ENCODE measurements around the gene IL5. TPM values are rescaled to one million over a fixed set of nuclear protein-coding genes. Genes with fewer than 3 reads are reported as not detected.
A peak's percentile ranks its signal among the peaks of the same experiment; 100 is the strongest.

IL5 gene
- total and polyA plus RNA-seq, 8 donors: not detected

GRCh38 chr5:132501629-132501956 is 41.7 kb downstream of the IL5 start:
- H3K4me1 ChIP-seq: peaks cover 68 to 88% (median 85%) of the 10 kb centered on the region in 4 donors
- H3K36me3 ChIP-seq: no peaks in the 10 kb centered on the region
- TF ChIP-seq POLR2AphosphoS5 (IDR thresholded peaks at IDR 0.05): no peak
- intact Hi-C loops (cut with DNase I; ENCODE audit: low total_unique reads): loop anchor here (10.0 kb wide), 1 partner anchor 117 kb away; no protein-coding TSS in a partner anchor
- 46 to 82% (median 62%) methylated on average over 4 of the region's 4 CpGs for WGBS, 5 donors
- peak overlapping the region; percentile 91 to 100 (median 97) for H3K27ac ChIP-seq
- no peak for DNase-seq
- H3K27me3 ChIP-seq: no peaks in the 10 kb centered on the region
- H3K9me3 ChIP-seq: no peaks in the 10 kb centered on the region
- H3K4me3 ChIP-seq: no peak overlapping the region

DNA sequence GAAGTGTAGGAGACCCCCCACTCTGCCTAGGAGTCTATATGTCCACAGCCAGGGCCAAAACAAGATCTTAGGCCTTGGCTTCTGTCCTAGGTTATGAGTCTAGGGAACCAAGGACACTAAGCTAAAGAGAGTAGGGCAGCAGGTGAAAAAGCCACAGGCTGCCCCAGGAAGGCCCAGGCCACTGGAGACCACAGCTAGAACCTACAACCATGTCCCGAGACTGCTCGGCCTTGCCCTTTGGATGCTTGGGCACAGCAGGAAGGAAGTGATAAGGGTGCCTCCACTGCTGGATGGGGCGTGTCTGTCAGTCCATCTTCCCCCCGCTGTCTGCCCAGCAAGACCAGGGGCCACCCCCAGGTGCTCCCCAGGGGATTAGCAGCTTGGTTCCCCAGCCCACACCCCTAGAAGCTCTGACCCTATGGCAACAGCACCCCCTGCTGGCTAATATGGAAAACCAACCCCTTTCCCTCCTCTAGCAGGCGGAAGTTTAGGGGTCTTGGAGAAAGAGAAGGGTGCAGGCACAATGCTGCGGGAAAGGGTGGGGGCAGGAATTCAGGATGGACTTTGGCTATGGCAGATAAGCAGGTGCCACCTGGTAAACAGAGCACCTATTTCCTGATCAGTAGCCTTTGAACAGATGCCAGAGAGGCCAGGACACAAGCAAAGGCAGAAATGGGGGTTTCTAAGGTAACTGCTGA is 42.2 kb downstream of the IL5 start:
- WGBS, 5 donors: 20 to 54% (median 26%) methylated on average over 4 to 6 of the region's 6 CpGs
- intact Hi-C loops (cut with DNase I; ENCODE audit: low total_unique reads): loop anchor here (10.0 kb wide), 1 partner anchor 116 kb away; no protein-coding TSS in a partner anchor
- DNase-seq: peak; percentile 73 to 91
- no peaks in the 10 kb centered on the region for H3K27me3 ChIP-seq
- no peaks in the 10 kb centered on the region for H3K9me3 ChIP-seq
- H3K4me1 ChIP-seq: peaks cover 64 to 83% (median 82%) of the 10 kb centered on the region in 4 donors
- TF ChIP-seq EP300 (IDR thresholded peaks at IDR 0.05) (no peak), POLR2A (IDR thresholded peaks at IDR 0.05) (no peak), CTCF (IDR thresholded peaks at IDR 0.05) (peak in 6 of 7 experiments; percentile 24 to 96 (median 88)), POLR2AphosphoS5 (IDR thresholded peaks at IDR 0.05) (peak in 2 of 3 donors; percentile 66 to 80)
- peak overlapping the region; percentile 91 to 100 (median 97) for H3K27ac ChIP-seq
- H3K36me3 ChIP-seq: no peaks in the 10 kb centered on the region
- H3K4me3 ChIP-seq: no peak overlapping the region

GRCh38 chr5:132500244-132500930 is 42.9 kb downstream of the IL5 start:
- Histone ChIP-seq H3K4me1 (peaks cover 61 to 83% (median 81%) of the 10 kb centered on the region in 4 donors), H3K27me3 (no peaks in the 10 kb centered on the region), H3K36me3 (no peaks in the 10 kb centered on the region), H3K27ac (peak overlapping the region; percentile 91 to 100 (median 97)), H3K4me3 (no peak overlapping the region), H3K9me3 (no peaks in the 10 kb centered on the region)
- WGBS, 5 donors: 71 to 86% (median 79%) methylated on average over 6 of the region's 6 CpGs
- DNase-seq: peak; percentile 22 to 23
- intact Hi-C loops (cut with DNase I; ENCODE audit: low total_unique reads): loop anchor here (10.0 kb wide), 1 partner anchor 116 kb away; no protein-coding TSS in a partner anchor
- no peak for TF ChIP-seq POLR2AphosphoS5 (IDR thresholded peaks at IDR 0.05)

DNA sequence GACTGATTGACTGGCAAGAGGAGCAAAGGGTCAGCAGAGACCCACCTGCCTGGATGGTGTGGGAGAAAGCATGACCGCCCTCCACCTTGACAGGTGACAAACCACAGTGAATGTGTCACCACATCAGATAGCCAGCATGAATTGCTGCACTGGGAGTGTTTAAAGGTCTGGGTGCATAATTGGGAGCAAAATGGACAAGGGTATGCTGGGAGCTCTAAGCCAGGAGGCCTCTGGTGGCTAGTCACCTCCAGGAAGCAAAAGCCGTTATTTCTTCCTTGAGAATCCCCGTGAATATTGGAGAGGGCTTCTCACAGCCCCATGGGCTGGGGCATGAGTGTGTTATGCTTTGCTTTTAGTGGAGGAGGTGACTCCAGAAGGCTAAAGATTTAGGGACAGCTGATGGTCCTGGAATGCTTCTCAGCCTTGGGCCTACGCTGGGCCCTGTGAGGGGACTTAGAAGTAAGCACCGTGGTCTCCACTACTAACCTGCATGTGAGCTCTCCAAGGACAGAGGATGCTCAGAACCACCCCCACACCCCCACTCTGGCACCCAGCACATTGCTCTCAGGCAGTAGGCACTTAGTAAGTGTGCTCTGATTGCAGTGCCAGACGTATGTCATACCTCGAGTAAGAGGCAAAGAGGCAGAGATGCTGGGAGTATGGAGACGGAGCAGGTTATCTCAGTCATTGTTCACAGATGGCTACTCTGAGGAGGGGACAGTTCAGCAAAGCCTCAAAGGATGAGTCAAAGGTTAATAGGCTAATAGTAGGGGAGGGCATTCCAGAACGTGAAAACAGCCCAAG is 43.7 kb downstream of the IL5 start:
- DNase-seq: peak; percentile 9 to 25
- no peaks in the 10 kb centered on the region for H3K36me3 ChIP-seq
- WGBS, 5 donors: 56 to 67% (median 60%) methylated on average over 9 of the region's 9 CpGs
- TF ChIP-seq POLR2A (IDR thresholded peaks at IDR 0.05): no peak
- TF ChIP-seq EP300 (IDR thresholded peaks at IDR 0.05): no peak
- no peak for TF ChIP-seq CTCF (IDR thresholded peaks at IDR 0.05)
- TF ChIP-seq POLR2AphosphoS5 (IDR thresholded peaks at IDR 0.05): no peak
- H3K27me3 ChIP-seq: no peaks in the 10 kb centered on the region
- intact Hi-C loops (cut with DNase I; ENCODE audit: low total_unique reads): loop anchor here (10.0 kb wide), 1 partner anchor 115 kb away; no protein-coding TSS in a partner anchor
- H3K27ac ChIP-seq: peak overlapping the region; percentile 91 to 100 (median 97)
- H3K4me3 ChIP-seq: no peak overlapping the region
- no peaks in the 10 kb centered on the region for H3K9me3 ChIP-seq
- peaks cover 60 to 83% (median 82%) of the 10 kb centered on the region in 4 donors for H3K4me1 ChIP-seq

- Histone ChIP-seq H3K36me3 (no peaks in the 10 kb centered on the region), H3K4me1 (peaks cover 59 to 92% (median 86%) of the 10 kb centered on the region in 4 donors), H3K4me3 (no peak overlapping the region), H3K27me3 (no peaks in the 10 kb centered on the region), H3K9me3 (no peaks in the 10 kb centered on the region), H3K27ac (peak overlapping the region; percentile 94 to 100 (median 99))
- intact Hi-C loops (cut with DNase I; ENCODE audit: low total_unique reads): no loop called here
- DNase-seq: peak; percentile 6 to 22
- WGBS, 5 donors: 77 to 91% (median 82%) methylated on average over 4 of the region's 4 CpGs
- TF ChIP-seq POLR2AphosphoS5 (IDR thresholded peaks at IDR 0.05): no peak
- no peak for TF ChIP-seq CTCF (IDR thresholded peaks at IDR 0.05)
- no peak for TF ChIP-seq POLR2A (IDR thresholded peaks at IDR 0.05)
- TF ChIP-seq EP300 (IDR thresholded peaks at IDR 0.05): no peak
These were observed 44.5 kb downstream of the IL5 start for GRCh38 chr5:132498686-132499271.

Measured in stomach (tissue), 9 donors.